Suprapubic skin (tissue), 4 donors: ENCODE results near the gene MPZL2.

Source experiments
- EP300 ChIP-seq: sonication (generic); formaldehyde crosslinking; IDR thresholded peaks from one replicate; pipeline ENCODE4 v1.6.1; 2017; ENCODE audit warnings: antibody characterized with exemption
- POLR2A ChIP-seq, 2 donors: fragments of 450-650 bp; IDR thresholded peaks; one replicate each; pipeline ENCODE4 v1.6.1; 2017; ENCODE audit warnings: antibody characterized with exemption in 2 of 2, mild to moderate bottlenecking in 2 of 2, moderate library complexity in 2 of 2
- POLR2AphosphoS5 ChIP-seq, 3 donors: sonication (generic); formaldehyde crosslinking; IDR thresholded peaks; one replicate each; pipeline ENCODE4 v1.6.1; 2017; ENCODE audit warnings: antibody characterized with exemption in 3 of 3
- TF ChIP-seq, protein P1 (sequence below), 2 donors: fragments of 200-600 bp in 1 of 2; fragments of 450-650 bp in 1 of 2; sonication (generic) in 1 of 2; IDR thresholded peaks; one replicate each; pipeline ENCODE4 v1.5.1; 2016 to 2019; ENCODE audit warnings: antibody characterized with exemption in 2 of 2, mild to moderate bottlenecking in 1 of 2, moderate library complexity in 1 of 2

DNA sequence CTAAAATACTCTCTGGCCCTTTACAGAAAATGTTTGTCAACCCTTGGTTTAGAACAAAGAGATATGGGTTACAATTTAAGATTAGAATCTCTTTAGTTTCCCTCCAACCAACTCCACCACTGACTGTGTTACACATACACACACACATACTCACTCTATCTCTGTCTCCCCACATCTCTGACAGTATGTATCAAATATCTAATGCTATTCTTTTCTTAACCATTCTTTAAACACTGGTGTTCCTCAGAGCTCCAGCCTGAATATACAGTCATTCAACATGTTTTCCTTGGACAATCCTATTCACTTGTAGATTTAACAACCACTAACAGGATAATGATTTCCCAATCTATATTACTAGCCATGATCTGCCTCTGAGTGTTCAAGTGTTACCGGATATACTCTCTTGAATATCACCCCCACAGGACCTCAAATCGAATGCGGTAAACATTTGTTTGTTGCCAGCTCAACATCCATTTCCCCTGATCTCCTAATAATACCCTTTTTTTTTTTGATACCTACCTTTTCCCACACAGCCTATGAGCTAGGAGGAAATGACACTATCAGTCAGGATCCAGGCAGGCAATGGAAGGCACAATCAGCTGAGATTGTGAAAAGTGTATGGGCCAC is 18.0 kb downstream of the MPZL2 start:
- TF ChIP-seq, protein P1, sequence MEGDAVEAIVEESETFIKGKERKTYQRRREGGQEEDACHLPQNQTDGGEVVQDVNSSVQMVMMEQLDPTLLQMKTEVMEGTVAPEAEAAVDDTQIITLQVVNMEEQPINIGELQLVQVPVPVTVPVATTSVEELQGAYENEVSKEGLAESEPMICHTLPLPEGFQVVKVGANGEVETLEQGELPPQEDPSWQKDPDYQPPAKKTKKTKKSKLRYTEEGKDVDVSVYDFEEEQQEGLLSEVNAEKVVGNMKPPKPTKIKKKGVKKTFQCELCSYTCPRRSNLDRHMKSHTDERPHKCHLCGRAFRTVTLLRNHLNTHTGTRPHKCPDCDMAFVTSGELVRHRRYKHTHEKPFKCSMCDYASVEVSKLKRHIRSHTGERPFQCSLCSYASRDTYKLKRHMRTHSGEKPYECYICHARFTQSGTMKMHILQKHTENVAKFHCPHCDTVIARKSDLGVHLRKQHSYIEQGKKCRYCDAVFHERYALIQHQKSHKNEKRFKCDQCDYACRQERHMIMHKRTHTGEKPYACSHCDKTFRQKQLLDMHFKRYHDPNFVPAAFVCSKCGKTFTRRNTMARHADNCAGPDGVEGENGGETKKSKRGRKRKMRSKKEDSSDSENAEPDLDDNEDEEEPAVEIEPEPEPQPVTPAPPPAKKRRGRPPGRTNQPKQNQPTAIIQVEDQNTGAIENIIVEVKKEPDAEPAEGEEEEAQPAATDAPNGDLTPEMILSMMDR (IDR thresholded peaks at IDR 0.05), result no peak
- TF ChIP-seq POLR2A (IDR thresholded peaks at IDR 0.05), result no peak
- TF ChIP-seq POLR2AphosphoS5 (IDR thresholded peaks at IDR 0.05), result no peak
- no peak for TF ChIP-seq EP300
